ENCODE measurements around the gene CST7. TPM values are rescaled to one million over a fixed set of nuclear protein-coding genes. Genes with fewer than 3 reads are reported as not detected.

CST7 gene
- polyA plus RNA-seq, 2 of the 4 experiments (the other 2 are of a cell fraction) = not detected

DNA sequence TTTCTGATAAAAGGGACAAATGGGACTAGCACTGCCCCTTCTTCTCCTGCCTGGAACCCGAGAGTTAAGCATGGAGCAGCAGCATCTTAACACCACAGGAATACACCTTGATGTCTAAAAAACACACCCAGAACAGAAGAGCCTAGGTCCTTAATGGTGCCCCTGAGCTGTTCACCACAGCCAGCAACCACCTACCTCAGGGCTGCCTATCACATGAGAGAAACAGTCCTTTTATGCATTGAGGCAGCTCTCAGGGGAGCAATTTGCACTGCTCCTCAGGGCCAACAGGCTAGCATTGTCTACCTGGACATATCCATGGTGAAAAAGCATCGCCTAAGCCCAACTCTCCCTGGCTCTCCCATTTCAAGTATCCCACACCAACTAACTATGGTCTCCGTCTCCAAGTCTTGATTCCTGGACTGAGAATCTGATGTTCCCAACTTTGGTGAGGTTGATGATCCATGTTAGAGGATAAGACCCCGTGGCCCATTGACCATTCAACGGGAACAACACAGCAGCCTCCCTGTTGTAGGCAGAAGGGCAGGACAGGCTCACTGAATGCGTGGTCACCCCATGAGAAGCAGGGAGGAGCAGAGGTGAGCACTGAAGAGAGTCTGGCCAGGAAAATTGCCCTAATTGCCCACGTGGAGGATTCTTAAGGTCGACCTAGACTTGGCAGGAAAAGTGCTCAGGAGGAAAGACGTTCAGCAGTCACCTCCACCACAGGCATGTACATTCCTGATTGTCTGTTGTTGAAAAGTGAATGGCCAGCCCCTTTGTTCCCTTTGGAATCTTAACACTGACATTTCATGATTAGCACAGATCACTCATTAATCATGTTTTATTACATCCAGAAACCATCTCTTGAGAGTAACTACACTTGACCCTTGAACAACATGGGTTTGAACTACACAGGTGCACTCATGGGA lies 47.6 kb downstream of the CST7 start:
- no peak for DNase-seq (ENCODE audit: low read depth in 1 of 2, low spot score in 1 of 2)
- TF ChIP-seq RCOR1 (IDR thresholded peaks at IDR 0.05; ENCODE audit: low read depth, low read length) (no peak), JUN (IDR thresholded peaks at IDR 0.05) (no peak)
- TF ChIP-seq, protein P1, sequence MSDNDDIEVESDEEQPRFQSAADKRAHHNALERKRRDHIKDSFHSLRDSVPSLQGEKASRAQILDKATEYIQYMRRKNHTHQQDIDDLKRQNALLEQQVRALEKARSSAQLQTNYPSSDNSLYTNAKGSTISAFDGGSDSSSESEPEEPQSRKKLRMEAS (IDR thresholded peaks at IDR 0.05) = no peak
- Histone ChIP-seq H3K4me3 (no peak overlapping the region), H3K4me1 (peaks cover 36% of the 10 kb centered on the region), H3K4me2 (no peak overlapping the region), H3K27ac (no peak overlapping the region), H3K9me3 (no peaks in the 10 kb centered on the region)
- FAIRE-seq = no peak
- POLR2A ChIA-PET = no interaction called here
- WGBS (ENCODE audit: missing lambda C conversion rate) = 49% methylated on average over 9 of the region's 9 CpGs
- CTCF ChIA-PET = interaction anchor here (1.0 to 9.1 kb wide), 21 partner anchors 12 to 411 kb away, joined by 3 to 130 read pairs (median 22); partner anchors contain the start of genes ACSS1, ENTPD6, GINS1 and PYGB
- ATAC-seq = no peak

DNA sequence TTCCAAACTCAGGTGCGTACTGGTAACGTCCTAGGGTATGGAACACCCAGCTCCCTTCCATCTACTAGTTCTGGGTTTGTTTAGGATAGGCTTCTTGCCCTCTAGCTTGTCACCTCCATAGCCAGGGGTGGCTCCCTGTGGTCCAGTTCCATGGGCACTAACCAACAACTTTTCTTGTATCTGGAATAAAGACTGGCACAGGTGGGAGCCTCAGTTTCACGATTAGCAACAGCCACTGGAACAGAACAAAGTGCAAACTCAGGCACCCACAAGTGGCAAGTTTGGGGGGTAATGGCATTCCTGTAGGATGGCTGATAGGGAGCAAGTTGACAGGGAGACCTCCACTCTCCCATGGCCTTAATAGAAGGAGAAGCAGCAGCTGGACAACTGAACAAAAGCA lies 49.1 kb downstream of the CST7 start:
- ATAC-seq (no peak), FAIRE-seq (no peak), DNase-seq (ENCODE audit: low read depth in 1 of 2, low spot score in 1 of 2) (no peak)
- H3K4me3 ChIP-seq = no peak overlapping the region
- CTCF ChIA-PET = interaction anchor here (1.0 to 9.1 kb wide), 8 partner anchors 11 to 400 kb away, joined by 3 to 113 read pairs (median 15); partner anchors contain the start of genes ACSS1 and PYGB
- peaks cover 35% of the 10 kb centered on the region for H3K4me1 ChIP-seq
- TF ChIP-seq, protein P2, sequence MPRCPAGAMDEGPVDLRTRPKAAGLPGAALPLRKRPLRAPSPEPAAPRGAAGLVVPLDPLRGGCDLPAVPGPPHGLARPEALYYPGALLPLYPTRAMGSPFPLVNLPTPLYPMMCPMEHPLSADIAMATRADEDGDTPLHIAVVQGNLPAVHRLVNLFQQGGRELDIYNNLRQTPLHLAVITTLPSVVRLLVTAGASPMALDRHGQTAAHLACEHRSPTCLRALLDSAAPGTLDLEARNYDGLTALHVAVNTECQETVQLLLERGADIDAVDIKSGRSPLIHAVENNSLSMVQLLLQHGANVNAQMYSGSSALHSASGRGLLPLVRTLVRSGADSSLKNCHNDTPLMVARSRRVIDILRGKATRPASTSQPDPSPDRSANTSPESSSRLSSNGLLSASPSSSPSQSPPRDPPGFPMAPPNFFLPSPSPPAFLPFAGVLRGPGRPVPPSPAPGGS (IDR thresholded peaks at IDR 0.05) = no peak
- TF ChIP-seq EHF (CRISPR knock-in tag; IDR thresholded peaks at IDR 0.05) (no peak), TFCP2L1 (CRISPR knock-in tag; IDR thresholded peaks at IDR 0.05) (no peak), JUN (IDR thresholded peaks at IDR 0.05) (no peak), FOSL2 (IDR thresholded peaks at IDR 0.05) (no peak), FOSL2 (CRISPR knock-in tag; IDR thresholded peaks at IDR 0.05) (no peak), FOXS1 (CRISPR knock-in tag; IDR thresholded peaks at IDR 0.05) (no peak), NPAS2 (CRISPR knock-in tag; IDR thresholded peaks at IDR 0.05; ENCODE audit: borderline replicate concordance) (no peak), KDM1A (IDR thresholded peaks at IDR 0.05; ENCODE audit: low read depth) (no peak), CBX8 (IDR thresholded peaks at IDR 0.05) (no peak), ZNF302 (CRISPR knock-in tag; IDR thresholded peaks at IDR 0.05) (no peak), ZFP36 (IDR thresholded peaks at IDR 0.05; ENCODE audit: borderline replicate concordance, partially characterized antibody) (no peak), SREBF2 (IDR thresholded peaks at IDR 0.05) (no peak), BHLHE40 (IDR thresholded peaks at IDR 0.05; ENCODE audit: low read depth, low read length) (no peak), GATA3 (IDR thresholded peaks at IDR 0.05; ENCODE audit: borderline replicate concordance) (no peak), CEBPB (IDR thresholded peaks at IDR 0.05) (no peak), KDM5A (IDR thresholded peaks at IDR 0.05) (no peak), JUNB (IDR thresholded peaks at IDR 0.05) (no peak)
- TF ChIP-seq, protein P3, sequence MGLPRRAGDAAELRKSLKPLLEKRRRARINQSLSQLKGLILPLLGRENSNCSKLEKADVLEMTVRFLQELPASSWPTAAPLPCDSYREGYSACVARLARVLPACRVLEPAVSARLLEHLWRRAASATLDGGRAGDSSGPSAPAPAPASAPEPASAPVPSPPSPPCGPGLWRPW (IDR thresholded peaks at IDR 0.05) = no peak
- TF ChIP-seq, protein P4, sequence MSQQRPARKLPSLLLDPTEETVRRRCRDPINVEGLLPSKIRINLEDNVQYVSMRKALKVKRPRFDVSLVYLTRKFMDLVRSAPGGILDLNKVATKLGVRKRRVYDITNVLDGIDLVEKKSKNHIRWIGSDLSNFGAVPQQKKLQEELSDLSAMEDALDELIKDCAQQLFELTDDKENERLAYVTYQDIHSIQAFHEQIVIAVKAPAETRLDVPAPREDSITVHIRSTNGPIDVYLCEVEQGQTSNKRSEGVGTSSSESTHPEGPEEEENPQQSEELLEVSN (IDR thresholded peaks at IDR 0.05; ENCODE audit: borderline replicate concordance, low read depth) = no peak
- TF ChIP-seq, protein P5, sequence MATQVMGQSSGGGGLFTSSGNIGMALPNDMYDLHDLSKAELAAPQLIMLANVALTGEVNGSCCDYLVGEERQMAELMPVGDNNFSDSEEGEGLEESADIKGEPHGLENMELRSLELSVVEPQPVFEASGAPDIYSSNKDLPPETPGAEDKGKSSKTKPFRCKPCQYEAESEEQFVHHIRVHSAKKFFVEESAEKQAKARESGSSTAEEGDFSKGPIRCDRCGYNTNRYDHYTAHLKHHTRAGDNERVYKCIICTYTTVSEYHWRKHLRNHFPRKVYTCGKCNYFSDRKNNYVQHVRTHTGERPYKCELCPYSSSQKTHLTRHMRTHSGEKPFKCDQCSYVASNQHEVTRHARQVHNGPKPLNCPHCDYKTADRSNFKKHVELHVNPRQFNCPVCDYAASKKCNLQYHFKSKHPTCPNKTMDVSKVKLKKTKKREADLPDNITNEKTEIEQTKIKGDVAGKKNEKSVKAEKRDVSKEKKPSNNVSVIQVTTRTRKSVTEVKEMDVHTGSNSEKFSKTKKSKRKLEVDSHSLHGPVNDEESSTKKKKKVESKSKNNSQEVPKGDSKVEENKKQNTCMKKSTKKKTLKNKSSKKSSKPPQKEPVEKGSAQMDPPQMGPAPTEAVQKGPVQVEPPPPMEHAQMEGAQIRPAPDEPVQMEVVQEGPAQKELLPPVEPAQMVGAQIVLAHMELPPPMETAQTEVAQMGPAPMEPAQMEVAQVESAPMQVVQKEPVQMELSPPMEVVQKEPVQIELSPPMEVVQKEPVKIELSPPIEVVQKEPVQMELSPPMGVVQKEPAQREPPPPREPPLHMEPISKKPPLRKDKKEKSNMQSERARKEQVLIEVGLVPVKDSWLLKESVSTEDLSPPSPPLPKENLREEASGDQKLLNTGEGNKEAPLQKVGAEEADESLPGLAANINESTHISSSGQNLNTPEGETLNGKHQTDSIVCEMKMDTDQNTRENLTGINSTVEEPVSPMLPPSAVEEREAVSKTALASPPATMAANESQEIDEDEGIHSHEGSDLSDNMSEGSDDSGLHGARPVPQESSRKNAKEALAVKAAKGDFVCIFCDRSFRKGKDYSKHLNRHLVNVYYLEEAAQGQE (IDR thresholded peaks at IDR 0.05) = no peak
- no peak overlapping the region for H3K4me2 ChIP-seq
- WGBS (ENCODE audit: missing lambda C conversion rate) = 59% methylated on average over 3 of the region's 3 CpGs
- POLR2A ChIA-PET = no interaction called here
- H3K9me3 ChIP-seq = peaks cover 7% of the 10 kb centered on the region; the same call in 1 of the 3 replicates
- no peak overlapping the region for H3K27ac ChIP-seq
